ENCODE results near the gene TBX2. TPM values are rescaled to one million over a fixed set of nuclear protein-coding genes. Genes with fewer than 3 reads are reported as not detected.

Gene TBX2
- total and polyA plus RNA-seq, 2 donors (not counting 1 experiment from before 2014, with no cell fraction given) = 40.5 to 148 TPM

DNA sequence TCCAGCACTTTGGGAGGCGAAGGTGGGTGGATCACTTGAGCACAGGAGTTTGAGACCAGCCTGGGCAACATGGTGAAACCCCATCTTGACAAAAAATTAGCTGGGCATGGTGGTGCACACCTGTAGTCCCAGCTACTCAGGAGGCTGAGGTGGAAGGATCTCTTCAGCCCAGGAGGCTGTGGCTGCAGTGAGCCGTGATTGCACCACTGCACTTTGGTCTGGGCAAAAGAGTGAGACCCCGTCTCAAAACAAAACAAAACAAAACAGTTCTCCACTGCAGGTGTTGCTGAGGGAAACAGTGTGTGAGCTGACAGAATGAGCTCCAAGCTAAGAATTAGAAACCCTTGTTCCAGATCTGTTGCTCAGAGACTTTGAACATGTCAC lies 35.2 kb upstream of the TBX2 start:
- no peaks in the 10 kb centered on the region for H3K27me3 ChIP-seq (ENCODE audit: control insufficient read depth, insufficient read depth, low read length)
- no peaks in the 10 kb centered on the region for H3K36me3 ChIP-seq (ENCODE audit: control insufficient read depth, insufficient read depth, low read length)
- no peak overlapping the region for H3K4me3 ChIP-seq (replicated peaks in 1 of 4; ENCODE audit: control extremely low read depth in 1 of 4, insufficient read depth in 1 of 4, low read depth in 3 of 4, low read length in 4 of 4)
- H3K4me1 ChIP-seq (ENCODE audit: control insufficient read depth, extremely low read depth, insufficient read depth, low read length) = peaks cover 7% of the 10 kb centered on the region
- TF ChIP-seq, protein P1, sequence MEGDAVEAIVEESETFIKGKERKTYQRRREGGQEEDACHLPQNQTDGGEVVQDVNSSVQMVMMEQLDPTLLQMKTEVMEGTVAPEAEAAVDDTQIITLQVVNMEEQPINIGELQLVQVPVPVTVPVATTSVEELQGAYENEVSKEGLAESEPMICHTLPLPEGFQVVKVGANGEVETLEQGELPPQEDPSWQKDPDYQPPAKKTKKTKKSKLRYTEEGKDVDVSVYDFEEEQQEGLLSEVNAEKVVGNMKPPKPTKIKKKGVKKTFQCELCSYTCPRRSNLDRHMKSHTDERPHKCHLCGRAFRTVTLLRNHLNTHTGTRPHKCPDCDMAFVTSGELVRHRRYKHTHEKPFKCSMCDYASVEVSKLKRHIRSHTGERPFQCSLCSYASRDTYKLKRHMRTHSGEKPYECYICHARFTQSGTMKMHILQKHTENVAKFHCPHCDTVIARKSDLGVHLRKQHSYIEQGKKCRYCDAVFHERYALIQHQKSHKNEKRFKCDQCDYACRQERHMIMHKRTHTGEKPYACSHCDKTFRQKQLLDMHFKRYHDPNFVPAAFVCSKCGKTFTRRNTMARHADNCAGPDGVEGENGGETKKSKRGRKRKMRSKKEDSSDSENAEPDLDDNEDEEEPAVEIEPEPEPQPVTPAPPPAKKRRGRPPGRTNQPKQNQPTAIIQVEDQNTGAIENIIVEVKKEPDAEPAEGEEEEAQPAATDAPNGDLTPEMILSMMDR (conservative IDR thresholded peaks at IDR 0.05 in 1 of 2, IDR thresholded peaks at IDR 0.05 in 1 of 2; ENCODE audit: low read depth in 1 of 2, low read length in 2 of 2) = no peak
- no peak for TF ChIP-seq EZH2 (IDR thresholded peaks at IDR 0.05; ENCODE audit: low read length, missing control alignments)
- H2AFZ ChIP-seq (ENCODE audit: low read length) = no peak overlapping the region
- H3K79me2 ChIP-seq (ENCODE audit: control insufficient read depth, insufficient read depth, low read length) = no peaks in the 10 kb centered on the region
- no peak overlapping the region for H3K4me2 ChIP-seq (ENCODE audit: extremely low read depth, insufficient read depth, low read length)
- no peak for DNase-seq (ENCODE audit: low read depth in 2 of 2)
- H4K20me1 ChIP-seq (ENCODE audit: control insufficient read depth, extremely low read depth, insufficient read depth, low read length) = no peaks in the 10 kb centered on the region
- H3K9me3 ChIP-seq (ENCODE audit: control insufficient read depth, insufficient read depth, low read depth, low read length) = no peaks in the 10 kb centered on the region
- H3K27ac ChIP-seq (ENCODE audit: insufficient read depth, low read length) = no peak overlapping the region
- H3K9ac ChIP-seq (ENCODE audit: insufficient read depth, low read length) = no peak overlapping the region

DNA sequence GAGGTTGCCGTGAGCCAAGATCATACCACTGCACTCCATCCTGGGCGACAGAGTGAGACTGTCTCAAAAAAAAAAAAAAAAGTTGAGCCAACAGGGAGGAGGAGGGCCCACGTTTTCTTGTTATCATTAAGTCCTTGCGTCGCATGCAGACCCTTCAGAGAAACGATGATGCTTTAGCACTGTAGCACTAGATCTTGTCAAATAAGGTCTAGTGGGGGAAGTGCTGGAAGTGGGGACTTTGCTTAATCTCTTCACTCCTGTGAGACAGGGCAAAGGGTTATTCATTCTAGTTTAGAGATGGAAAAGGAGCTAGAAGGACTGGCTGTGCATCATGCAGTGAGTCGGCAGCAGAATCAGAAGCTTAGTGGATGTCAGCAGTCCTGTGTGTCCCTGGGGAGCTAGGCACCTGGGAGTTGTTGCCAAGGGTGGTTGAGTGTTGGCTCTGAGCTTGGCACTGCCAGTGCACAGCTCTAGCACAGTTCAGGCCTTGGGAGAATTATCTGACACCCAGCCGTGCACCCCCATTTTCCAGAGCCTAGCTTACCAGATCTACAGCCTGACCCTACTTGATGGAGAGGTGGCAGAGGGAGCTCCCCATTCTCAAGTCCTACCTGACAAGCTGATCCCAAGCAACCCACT lies 33.4 kb upstream of the TBX2 start:
- no peak for DNase-seq (ENCODE audit: low read depth in 2 of 2)
- TF ChIP-seq, protein P1 (conservative IDR thresholded peaks at IDR 0.05 in 1 of 2, IDR thresholded peaks at IDR 0.05 in 1 of 2; ENCODE audit: low read depth in 1 of 2, low read length in 2 of 2) = no peak
- no peak for TF ChIP-seq EZH2 (IDR thresholded peaks at IDR 0.05; ENCODE audit: low read length, missing control alignments)
- no peaks in the 10 kb centered on the region for H3K9me3 ChIP-seq (ENCODE audit: control insufficient read depth, insufficient read depth, low read depth, low read length)

DNA sequence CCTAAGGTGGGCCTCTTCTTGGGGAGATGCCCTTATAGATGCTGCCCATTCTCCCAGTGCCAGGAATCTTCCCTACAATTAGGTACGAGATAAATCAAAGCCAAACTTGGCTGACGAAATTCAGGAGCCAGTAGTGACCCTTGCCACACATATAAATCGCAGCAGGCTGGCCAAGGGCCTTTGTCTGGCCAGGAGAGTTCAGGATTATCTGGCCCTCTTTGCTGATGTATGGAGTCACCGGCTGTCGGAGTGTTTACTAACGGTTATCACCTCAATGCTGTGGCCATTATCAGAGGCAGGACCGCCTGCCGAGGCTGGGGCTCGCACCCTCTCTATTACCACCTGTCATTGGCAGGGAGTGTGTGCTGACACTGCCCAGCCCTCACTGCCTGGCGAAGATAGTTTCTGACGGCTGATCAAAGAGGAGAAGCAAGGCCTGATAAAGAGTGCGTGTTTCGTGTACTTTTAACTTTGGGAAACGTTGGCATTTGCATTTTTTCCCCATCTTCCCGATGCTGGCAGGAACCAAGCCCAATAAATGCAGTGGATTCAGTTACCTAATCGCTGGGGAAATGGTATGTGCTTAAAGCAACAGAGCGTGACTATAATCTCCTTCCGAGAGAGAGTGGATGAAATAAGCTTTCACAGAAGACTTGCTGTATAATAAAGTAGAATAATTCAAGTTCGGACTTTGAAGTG lies 32.8 kb upstream of the TBX2 start:
- Histone ChIP-seq H3K9ac (ENCODE audit: insufficient read depth, low read length) (no peak overlapping the region), H3K4me2 (ENCODE audit: extremely low read depth, insufficient read depth, low read length) (no peak overlapping the region), H3K27me3 (ENCODE audit: control insufficient read depth, insufficient read depth, low read length) (no peaks in the 10 kb centered on the region), H3K79me2 (ENCODE audit: control insufficient read depth, insufficient read depth, low read length) (no peaks in the 10 kb centered on the region), H4K20me1 (ENCODE audit: control insufficient read depth, extremely low read depth, insufficient read depth, low read length) (no peaks in the 10 kb centered on the region), H3K36me3 (ENCODE audit: control insufficient read depth, insufficient read depth, low read length) (no peaks in the 10 kb centered on the region), H2AFZ (ENCODE audit: low read length) (no peak overlapping the region), H3K9me3 (ENCODE audit: control insufficient read depth, insufficient read depth, low read depth, low read length) (no peaks in the 10 kb centered on the region), H3K4me3 (replicated peaks in 1 of 4; ENCODE audit: control extremely low read depth in 1 of 4, insufficient read depth in 1 of 4, low read depth in 3 of 4, low read length in 4 of 4) (no peak overlapping the region), H3K4me1 (ENCODE audit: control insufficient read depth, extremely low read depth, insufficient read depth, low read length) (no peaks in the 10 kb centered on the region), H3K27ac (ENCODE audit: insufficient read depth, low read length) (no peak overlapping the region)
- TF ChIP-seq, protein P1 (conservative IDR thresholded peaks at IDR 0.05 in 1 of 2, IDR thresholded peaks at IDR 0.05 in 1 of 2; ENCODE audit: low read depth in 1 of 2, low read length in 2 of 2) = no peak
- TF ChIP-seq EZH2 (IDR thresholded peaks at IDR 0.05; ENCODE audit: low read length, missing control alignments) = no peak
- no peak for DNase-seq (ENCODE audit: low read depth in 2 of 2)

More for the DNA sequence above, 33.4 kb upstream of the TBX2 start:
- Histone ChIP-seq H3K27me3 (ENCODE audit: control insufficient read depth, insufficient read depth, low read length) (no peaks in the 10 kb centered on the region), H3K4me2 (ENCODE audit: extremely low read depth, insufficient read depth, low read length) (no peak overlapping the region), H3K9ac (ENCODE audit: insufficient read depth, low read length) (no peak overlapping the region), H3K4me1 (ENCODE audit: control insufficient read depth, extremely low read depth, insufficient read depth, low read length) (no peaks in the 10 kb centered on the region), H3K79me2 (ENCODE audit: control insufficient read depth, insufficient read depth, low read length) (no peaks in the 10 kb centered on the region), H3K27ac (ENCODE audit: insufficient read depth, low read length) (no peak overlapping the region), H2AFZ (ENCODE audit: low read length) (no peak overlapping the region), H4K20me1 (ENCODE audit: control insufficient read depth, extremely low read depth, insufficient read depth, low read length) (no peaks in the 10 kb centered on the region), H3K4me3 (replicated peaks in 1 of 4; ENCODE audit: control extremely low read depth in 1 of 4, insufficient read depth in 1 of 4, low read depth in 3 of 4, low read length in 4 of 4) (no peak overlapping the region), H3K36me3 (ENCODE audit: control insufficient read depth, insufficient read depth, low read length) (no peaks in the 10 kb centered on the region)
